Stimulated activated CD4-positive, alpha-beta T cell treated with anti-CD3 and anti-CD28 coated beads, Interleukin-4, amount 100 ng/mL, for 48 hours (primary cell): Measurements from ENCODE around the gene TMEM258.

Source experiments
- DNase-seq, 2 donors: peaks; one replicate each; pipeline ENCODE4 v3.0.0-alpha.2; 2020; ENCODE audit warnings: low read depth in 2 of 2

TMEM258 gene

GRCh38 chr11:61792310-61793082 is at the start of gene TMEM258, which contains the start of gene FEN1:
Gene TMEM258 (minus strand): TSS chr11:61792599. CDS start chr11:61792558, 41 bp downstream.
Gene FEN1 (plus strand): TSS chr11:61792911. CDS start chr11:61795362, 2,451 bp downstream.
- DNase-seq, result peak; percentile 82 to 84

- no peak for DNase-seq
Measured at GRCh38 chr11:61841636-61842527, 49.5 kb upstream of the TMEM258 start.

GRCh38 chr11:61840371-61840770 is 48.0 kb upstream of the TMEM258 start:
- no peak for DNase-seq

DNA sequence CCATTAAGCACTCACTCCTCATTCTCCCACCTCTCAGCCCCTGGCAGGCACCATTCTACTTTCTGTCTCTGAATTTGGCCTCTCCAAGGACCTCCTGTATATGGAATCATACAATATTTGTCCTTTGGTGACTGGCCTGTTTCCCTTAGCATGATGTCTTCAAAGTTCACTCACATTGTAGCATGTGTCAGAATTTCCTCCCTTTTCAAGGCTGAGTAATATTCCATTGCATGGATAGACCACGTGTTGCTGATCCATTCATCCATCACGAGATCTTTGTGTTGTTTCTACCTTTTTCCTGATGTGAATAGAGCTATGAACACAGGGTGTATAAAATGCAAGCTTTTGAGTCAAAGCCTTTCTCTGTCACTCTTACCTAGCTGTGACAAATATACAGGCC is 47.3 kb upstream of the TMEM258 start:
- no peak for DNase-seq

GRCh38 chr11:61838921-61839320 is 46.5 kb upstream of the TMEM258 start:
- DNase-seq, result no peak

DNA sequence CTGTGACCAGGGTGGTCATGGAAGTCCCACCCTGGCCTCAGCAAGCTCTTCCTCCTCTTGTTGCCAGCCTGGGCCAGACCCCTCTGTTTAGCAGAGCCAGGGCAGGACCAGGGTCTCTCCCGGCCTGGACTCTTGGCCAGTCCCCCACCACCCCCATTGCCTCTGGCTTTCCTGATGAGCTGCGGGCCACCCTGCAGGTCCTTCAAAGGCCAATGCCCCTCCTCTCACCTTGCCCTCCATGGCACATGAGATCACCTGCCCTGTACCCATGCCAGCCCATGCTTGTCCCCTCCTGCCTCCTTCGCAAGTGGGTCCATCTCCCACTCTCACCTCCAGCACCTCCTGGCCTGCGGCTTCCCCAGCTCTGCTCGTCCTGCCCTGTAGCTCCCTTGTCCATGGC is 46.1 kb upstream of the TMEM258 start:
- DNase-seq, result no peak

DNA sequence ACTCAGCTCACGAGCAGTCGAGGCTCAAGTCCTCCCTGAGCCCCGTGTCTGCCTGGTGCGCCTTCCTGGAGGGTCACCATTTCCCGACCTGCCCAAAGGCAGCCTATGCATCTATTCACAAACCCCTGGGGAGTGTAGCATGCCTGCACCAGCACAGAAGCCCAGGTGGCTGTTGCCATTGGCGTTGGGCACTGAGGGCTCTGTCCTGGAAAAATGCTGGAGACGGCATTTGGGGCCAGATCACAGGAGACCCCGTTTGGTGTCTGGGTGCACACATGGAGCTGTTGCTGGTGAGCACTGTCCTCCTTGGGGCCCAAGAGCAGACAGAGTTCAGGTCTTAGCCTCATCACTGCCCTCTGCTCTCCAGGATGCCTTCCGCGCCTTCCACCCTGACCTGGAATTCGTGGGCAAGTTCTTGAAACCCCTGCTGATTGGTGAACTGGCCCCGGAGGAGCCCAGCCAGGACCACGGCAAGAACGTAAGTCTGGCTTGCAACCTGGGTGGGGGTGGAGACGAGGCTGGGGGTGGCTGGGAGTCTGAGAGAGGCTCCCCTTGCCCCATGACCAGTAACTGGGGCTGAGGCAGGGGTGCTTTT is 45.1 kb upstream of the TMEM258 start:
- DNase-seq, result no peak

GRCh38 chr11:61836193-61836592 is 43.8 kb upstream of the TMEM258 start:
- no peak for DNase-seq

DNA sequence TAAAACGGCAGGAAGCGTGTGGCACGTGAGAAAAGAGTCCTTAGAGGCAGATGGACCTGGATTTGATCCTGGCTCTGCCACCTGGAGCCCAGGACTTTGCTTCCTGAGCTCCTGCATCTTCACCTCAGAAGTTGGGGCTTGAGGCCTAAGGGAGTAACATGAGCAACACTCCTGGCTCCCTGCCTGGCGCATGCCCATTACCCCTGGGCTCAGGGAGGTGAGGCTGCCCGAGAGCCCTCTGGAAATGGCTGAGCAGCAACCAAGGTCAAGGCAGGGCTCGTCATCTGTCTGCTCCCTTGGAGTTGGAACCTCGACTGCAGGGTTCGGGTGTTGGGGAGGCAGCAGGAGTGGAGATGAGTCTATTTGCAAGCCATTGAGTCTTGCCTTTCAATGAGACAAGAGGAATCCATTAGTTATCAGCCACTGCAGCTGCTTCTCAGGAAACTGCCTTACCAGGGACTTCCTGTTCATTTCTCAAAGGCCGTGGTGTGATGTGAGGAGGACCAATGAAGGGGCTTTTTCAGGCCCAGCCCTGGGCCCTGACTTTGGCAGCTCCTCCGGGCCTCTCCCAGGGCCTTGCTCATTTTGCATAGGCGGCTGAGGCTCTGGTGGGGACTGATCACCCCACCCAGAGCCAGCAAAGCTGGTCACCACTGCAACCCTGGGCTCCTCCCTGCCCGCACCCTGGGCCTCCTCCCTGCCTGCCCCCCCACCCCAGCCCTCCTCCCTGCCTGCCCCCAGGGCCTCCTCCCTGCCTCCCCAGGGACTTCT is 42.1 kb upstream of the TMEM258 start:
- DNase-seq, result peak; percentile 12 to 31

DNA sequence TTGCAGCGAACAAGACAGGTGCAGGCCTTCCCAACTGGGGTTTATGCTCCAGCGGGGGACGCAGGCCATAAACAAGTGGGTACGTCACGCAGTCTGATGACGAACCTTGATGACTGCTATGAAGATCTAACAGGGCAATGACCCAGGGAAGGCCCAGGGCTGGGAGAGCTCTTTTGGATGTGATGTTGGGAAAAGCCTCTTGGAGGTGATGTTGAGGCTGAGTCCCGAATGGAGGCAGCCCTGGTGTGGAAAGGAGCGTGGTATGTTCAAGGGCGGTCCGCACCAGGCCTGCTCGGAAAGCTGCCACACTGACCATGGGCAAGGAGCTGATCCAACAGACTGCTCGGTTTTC is 41.5 kb upstream of the TMEM258 start:
- no peak for DNase-seq

DNA sequence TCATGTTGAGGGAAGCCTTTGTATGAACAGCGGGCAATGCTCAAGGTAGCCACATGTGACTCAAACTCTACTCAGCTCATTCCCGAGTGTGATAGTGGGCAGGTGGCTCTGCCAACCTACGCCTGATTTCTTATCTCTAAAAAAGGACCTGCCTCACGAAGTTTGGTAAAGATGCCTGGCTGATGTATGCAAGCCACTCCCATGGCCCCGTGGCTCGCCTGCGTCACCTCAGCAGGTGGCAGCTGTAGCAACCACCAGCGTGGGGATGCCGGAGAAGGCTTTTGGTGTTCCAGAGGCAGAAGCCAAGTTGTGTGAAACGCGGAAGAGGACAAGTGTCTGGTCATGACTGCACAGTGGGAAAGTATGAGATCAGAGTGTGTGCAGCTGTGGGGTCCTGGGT is 41.1 kb upstream of the TMEM258 start:
- no peak for DNase-seq

DNA sequence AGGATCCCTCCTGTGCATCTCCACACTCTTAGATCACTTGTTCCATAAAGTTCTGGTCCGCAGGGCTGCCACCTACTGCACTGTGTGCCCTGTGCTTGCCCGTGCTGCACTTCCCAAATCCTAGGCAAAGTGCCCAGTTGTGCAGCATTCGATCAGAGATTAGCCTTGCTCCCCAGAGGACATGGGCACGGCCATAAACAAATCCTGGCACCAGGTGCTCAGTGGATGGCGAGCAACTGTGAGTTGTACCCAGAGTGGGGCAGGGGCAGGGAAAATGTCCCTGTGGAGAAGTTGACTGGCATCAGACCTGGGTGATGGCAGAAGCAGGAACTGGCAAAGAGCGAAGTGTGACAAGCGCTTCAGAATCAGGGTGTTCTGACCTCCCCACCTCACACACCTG is 40.4 kb upstream of the TMEM258 start:
- no peak for DNase-seq

GRCh38 chr11:61832207-61832606 is 39.8 kb upstream of the TMEM258 start:
- DNase-seq, result no peak

DNA sequence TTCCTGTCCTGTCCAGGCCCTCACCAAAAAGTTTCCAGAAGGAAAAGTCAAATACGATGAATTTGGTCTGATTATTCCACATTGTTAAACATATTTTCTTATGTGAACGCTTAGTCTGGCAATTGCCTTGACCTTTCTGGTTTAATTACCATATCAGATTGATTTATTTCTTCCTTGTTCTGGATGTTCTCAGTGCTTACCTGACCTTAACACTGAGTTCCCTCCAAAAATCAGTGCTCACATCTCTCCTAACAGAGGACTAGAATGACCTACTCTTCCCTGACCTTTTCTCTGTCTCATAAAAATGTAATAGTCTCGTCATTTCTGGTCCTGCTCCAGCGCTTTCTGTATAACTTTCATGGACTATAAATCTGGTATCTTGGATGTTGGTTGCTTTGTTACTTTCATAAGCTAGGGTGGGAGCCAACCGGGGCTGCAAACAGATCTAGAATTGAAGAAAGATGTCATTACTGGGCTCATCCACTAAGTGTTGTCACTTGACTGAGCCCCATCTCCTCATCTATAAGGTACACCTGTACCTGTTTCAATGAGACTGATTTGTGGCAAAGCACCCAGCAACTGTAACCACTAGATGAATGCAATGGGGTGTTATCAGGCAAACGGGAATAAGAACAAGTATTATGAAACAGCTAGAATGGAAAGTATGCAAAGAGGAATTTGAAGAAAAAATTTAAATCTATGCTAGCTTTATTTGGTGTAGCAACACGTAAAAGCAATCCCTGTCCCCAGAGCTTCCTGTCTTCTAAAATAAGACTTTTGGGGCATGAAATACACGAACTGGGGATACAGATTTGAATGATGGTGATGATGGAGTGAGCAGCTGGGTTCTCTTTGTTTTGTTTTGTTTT is 38.1 kb upstream of the TMEM258 start:
- no peak for DNase-seq

DNA sequence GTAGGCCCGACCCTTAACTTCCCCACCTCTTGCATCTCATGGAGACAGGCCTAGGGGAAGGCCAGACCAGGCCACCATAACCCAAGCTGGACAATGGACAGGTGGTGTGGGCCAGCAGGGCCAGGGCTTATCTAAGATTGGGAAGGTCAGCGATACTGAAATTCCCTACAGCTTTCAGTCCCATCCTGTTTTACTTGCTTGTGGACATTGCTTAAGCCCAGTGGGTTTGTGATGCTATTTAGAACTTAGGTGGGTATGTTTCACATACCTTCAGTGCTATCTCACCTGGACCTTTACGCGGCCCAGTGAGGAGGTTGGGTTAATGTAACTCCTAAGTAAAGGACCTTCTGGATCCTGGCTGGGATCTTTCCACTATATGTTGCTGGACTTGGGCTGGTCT is 37.4 kb upstream of the TMEM258 start:
- no peak for DNase-seq

GRCh38 chr11:61828629-61829407 is 36.4 kb upstream of the TMEM258 start:
- DNase-seq, result peak in 1 of 2 donors; percentile 29

DNA sequence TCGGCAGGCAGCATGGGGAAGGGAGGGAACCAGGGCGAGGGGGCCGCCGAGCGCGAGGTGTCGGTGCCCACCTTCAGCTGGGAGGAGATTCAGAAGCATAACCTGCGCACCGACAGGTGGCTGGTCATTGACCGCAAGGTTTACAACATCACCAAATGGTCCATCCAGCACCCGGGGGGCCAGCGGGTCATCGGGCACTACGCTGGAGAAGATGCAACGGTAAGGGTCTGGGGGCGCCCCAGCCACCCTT is 35.9 kb upstream of the TMEM258 start:
- DNase-seq, result no peak

DNA sequence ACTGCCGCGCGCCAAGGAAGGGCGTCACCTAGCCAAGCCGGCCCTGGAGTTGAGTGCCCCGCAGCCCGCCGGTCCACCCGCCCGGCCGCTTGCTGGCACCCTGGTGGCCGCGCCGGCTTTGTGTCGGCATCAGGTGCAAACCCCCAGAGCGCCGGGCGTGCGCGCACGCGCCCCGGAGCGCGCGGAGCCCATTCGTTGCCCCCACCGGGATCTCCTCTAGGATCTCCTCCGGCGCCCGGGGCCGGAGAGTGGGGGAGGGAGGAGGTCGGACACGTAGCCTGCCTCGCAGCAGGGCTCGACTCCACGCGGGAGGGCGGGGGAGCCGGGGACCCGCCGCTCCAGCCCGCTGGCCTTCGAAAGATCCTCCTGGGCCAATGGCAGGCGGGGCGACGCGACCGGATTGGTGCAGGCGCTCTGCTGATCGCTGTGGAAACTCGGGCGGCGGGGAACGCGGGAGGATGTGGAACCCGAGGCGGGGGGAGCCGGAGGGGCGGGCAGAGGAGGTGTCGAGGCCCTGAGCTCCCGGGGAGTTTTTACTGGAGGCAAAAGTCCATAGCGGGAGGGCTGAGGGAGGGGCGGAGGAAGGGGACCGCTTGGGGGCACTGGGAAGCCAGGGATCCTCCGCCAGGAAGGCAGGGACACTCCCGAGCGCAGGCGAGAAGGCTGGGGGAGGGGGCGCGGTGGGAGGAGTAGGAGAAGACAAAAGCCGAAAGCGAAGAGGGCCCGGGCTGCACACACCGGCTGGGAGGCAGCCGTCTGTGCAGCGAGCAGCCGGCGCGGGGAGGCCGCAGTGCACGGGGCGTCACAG is 35.4 kb upstream of the TMEM258 start, which contains the start of gene FADS2:
FADS2 (plus strand) TSS at position 730 of the 808 bp plus-strand sequence. CDS start 91 bp downstream, outside the sequence.
- peak; percentile 62 to 64 for DNase-seq

DNA sequence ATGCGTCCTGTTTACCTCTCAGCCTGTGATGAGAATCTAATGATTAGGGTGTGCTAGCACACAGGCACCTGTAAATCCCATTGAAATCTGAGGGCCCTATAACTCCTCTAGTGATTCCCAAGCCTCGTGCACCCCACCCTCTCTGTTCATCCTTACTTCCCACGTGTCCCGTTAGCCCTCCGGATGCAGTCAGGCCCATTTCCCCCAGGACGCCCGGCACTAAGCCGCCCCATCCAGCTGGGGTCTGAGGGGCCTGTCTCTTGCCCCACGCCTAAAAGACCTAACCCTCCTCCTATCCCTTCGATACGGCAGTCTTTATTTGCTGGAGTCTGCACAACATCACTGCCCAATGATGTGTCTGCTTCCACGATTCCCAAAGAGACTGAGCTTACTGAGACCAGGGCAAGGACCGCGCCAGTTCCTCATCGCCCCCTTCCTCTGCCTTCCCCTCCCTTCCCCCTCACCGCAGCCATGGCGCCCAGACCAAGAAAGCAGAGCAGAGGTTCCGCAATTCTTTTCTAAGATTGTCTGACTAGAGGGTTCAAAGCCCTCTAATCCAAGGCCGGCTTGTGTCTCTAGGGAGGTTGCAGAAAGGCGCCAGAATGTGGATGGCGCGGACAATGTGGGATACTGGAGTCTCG is 34.7 kb upstream of the TMEM258 start:
- DNase-seq, result no peak
